Activated gamma-delta T cell treated with anti-CD3 and anti-CD28 coated beads, Interleukin-2, amount 50 U/mL, for 16 hours (primary cell): Measurements from ENCODE around the gene EMD.
"Not testable (repeated sequence)": the region's sequence is repeated elsewhere in the genome, so short reads cannot be mapped to it uniquely, and the experiment has no call there.

Experiments
- DNase-seq: peaks from one replicate; pipeline ENCODE4 v3.0.0-alpha.2; 2020; ENCODE audit warnings: low read depth

Gene EMD

GRCh38 chrX:154378799-154379568, at the start of gene EMD:
Gene EMD, plus strand, starts transcription at chrX:154379295. Its CDS starts 190 bp downstream, at chrX:154379485.
- peak; percentile 92 for DNase-seq

GRCh38 chrX:154332561-154332960, 46.5 kb upstream of the EMD start:
- no peak for DNase-seq

DNA sequence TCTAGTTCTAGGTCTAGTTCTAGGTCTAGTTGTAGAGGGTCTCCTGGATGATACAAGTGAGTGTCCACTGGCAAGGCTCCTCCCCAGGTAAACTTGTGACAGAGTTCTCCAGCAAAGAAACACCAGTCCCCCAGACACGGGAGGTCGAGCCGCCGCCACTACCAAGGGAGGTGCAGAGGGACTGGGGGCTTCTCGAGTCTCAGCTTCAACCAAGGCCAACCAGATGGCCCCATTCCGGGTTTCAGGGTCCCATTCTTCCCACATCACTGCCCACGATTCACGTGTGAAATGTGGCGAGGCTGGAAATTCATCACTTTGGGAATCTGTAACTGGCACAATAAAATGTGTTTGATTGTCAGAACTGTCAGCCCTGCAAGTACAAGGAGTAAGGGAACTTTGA, 46.0 kb upstream of the EMD start:
- DNase-seq: no peak

DNA sequence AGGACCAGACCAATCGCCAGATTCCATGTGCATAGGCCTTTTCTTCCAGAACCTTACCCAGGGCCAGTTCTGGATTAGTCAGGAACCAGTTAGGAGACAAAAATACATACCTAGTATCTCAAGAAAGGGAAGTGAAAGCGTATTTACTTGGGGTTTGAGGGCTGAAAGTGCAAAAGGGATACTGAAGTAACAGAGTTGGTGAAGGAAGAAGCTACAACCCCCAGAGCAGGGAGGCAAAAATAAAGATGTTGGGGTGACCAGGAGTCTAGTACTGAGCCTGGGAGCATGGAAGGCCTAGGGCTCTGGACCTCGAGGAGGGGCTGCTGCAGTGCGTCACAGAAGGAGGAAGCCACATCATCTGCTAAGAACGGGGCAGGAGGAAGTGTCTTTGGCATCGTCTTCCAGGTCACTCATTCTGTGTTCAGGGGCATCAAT, 45.2 kb upstream of the EMD start:
- no peak for DNase-seq

DNA sequence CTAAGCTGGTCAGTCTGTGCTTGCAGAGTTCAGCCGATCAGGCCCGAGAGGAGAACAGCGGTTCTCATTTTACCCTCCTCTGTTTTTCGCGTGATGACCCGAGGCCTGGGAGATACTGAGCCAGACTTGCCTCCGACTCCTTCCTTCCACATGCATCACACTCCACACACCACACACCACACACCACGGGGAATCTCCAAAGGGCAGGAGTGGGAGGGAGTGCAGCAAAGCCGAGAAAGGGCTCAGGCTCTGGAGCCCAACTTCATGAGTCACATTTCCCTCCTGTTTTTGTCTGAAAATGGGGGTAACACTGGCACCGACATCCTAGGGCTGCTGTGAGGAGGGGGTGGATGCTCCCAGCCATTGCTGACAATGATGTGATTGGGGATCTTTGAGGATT, 44.6 kb upstream of the EMD start:
- no peak for DNase-seq

GRCh38 chrX:154341399-154342298, 37.4 kb upstream of the EMD start:
- DNase-seq: not testable (repeated sequence)

DNA sequence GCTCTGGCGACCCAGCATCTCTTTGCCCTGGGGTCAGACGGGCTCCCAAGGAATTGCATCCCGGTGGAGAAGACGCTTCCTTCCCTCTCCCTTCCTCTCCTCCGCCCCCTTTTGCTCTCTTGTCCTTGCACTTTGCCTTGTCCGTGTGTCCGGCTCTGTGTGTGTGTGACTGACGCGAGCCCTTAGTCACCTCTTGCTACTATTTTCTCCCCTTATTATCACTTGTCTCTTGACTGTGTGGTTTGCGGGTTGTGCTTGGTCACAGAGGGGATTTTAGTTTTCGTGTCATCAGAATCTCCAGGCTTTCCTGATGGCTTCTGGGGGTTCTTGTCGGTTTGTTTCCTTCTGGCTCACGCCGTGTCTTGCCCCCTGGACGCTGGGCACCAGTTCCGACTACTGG, 36.0 kb upstream of the EMD start:
- DNase-seq: not testable (repeated sequence)

GRCh38 chrX:154343620-154344019, 35.5 kb upstream of the EMD start:
- DNase-seq: not testable (repeated sequence)

- no peak for DNase-seq
These were observed 31.0 kb upstream of the EMD start for GRCh38 chrX:154348114-154348531.

DNA sequence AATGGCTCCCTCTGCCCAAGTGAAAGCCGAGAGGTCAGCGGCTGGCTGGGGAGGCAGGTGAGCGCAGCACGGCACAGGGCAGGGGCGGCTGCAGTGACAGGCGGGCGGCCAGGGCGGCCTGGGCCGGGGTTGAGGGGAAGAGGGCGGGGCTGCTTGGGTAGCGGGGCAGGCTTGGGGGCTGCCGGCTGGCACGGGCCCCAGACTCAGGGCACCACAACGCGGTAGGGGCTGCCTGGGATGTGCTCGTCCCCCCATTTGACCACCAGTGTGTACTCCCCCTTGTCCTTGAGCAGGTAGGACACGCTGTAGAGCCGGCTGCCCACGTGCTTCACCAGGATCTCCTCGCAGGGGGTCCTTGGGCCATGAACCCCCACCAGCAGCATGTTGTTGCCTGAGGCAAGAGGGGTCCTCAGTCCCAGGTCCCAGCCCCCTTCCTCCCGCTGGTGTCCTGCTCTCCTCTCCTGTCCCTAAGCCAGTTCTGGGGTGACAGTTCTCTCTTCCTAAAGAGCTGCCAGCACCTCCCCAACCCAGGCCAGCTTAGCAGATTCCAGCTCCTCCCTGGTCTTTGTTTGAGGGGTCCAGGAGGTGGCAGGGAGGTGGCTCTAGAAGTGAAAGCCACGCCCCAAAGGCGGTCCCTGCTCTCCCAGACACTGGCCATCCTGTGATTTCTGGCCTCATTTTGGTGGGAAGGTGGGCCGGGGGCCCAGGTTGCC, 30.3 kb upstream of the EMD start:
- DNase-seq: no peak

DNA sequence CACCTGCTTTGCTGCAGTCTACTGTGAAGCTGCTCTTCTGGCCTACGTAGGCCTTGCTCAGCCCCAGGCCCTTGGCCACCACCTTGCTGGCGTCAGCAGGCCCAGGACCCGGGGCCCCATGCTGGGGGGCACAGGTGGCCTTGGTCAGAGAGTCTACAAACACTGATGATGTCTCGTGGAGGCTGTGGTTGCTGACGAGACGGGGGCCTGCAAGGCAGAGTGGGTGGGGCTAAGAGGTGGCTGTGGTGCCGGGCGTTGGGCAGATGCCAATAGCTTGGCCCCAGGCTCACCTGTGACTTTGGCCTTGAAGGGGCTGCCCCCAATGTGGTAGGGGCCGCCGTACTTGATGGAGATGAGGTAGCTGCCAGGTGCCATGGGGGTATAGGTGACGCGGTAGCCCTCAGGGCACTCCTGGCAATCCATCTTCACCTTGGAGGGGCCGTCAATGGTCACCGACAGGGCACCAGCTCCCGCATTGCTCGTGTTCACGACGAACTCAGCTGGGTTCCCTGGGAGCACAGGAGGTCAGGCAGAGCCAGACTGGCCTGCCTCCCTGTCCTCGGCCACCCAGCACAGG, 29.6 kb upstream of the EMD start:
- no peak for DNase-seq

- no peak for DNase-seq
These were observed 29.1 kb upstream of the EMD start for GRCh38 chrX:154349979-154350378.

DNA sequence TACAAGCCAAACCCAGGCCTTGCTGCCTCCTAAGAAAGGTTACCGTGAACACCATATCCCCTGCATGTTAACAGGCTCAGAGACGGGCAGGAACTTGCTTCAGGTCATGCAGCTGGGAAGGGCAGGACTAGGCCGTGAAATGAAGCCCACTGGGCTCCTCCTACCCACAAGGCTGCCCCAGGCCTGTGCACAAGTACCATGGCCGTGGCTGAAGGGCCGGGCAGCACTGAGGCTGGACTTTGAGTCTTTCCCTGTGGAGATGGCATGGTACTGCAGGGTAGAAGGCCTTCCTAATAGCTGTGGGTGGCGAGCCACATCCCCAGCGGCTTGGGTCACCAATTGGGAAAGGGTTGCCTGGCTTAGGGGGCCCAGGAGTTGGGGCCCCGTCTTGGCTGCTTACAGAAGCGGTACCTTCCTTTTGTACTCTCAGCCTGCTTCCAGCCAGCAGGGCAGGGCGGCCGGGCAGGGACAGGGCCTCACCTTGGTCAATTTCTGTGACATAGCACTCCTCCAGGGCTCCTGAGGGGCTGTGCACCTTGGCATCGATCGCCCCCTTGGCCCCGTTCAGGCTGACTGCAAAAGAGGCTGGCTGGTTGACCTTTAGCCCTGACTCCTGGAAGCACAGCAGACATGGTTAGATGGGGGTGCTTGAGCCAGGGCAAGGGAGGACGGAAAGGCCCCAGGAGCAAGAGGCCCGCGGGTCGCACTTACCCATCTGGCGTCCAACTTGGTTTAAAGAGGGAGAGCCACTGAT, 28.5 kb upstream of the EMD start:
- no peak for DNase-seq

- DNase-seq: no peak
These were observed 27.7 kb upstream of the EMD start for GRCh38 chrX:154351183-154352011.

DNA sequence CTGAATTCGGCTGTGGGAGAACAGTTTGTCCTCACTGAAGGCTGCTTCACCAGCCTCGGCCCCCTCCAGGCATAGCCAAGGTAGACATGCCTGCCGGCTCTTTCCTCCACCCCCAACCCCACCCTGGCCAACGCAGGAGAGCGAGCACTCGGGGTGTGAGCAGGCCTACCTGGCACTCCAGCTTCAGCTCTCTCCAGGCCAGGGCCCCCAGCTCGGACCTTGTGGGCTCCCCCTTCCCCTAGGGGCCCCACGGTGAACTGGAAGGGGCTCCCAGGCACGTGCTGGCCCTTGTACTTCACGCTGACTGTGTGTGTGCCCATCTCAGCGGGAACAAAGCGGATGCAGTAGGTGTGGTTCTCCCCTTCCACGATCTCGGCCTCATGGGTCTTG, 27.1 kb upstream of the EMD start:
- DNase-seq: no peak

GRCh38 chrX:154352466-154352865, 26.6 kb upstream of the EMD start:
- DNase-seq: no peak

- no peak for DNase-seq
These were observed 25.8 kb upstream of the EMD start for GRCh38 chrX:154353172-154353843.

DNA sequence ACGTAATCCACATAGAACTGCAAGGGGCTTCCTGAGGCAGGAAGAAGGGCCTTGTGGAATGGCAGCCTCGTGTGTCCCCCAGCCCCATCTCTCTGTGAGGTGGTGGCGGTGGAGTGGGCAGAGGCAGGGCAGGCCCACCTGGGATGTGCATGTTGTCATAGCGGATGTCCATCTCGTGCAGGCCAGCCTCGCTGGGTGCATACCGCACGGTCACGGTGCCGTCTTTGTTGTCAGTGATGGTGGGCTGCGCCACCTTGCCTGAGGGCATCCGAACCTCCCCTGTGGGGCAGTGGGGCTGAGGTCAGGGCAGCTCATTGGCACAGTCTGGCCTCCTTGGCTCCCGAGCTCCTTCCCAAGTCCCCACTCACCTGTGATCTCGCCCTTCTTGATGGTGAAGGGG, 25.1 kb upstream of the EMD start:
- DNase-seq: no peak

GRCh38 chrX:154354516-154354915, 24.6 kb upstream of the EMD start:
- DNase-seq: no peak
